GM12891 (cell line): ENCODE measurements around the gene KRT37.

ENCODE experiments used
- POLR2A ChIP-seq: IDR thresholded peaks from 2 replicates; pipeline ENCODE4 v1.6.1; 2011; ENCODE audit warnings: low read depth, low read length, control low read depth
- POLR2AphosphoS5 ChIP-seq: IDR thresholded peaks from 2 replicates; pipeline ENCODE4 v1.6.1; 2011; ENCODE audit warnings: low read depth, low read length, control low read depth
- TAF1 ChIP-seq: IDR thresholded peaks from 2 replicates; pipeline ENCODE4 v1.6.1; 2011; ENCODE audit warnings: low read depth, low read length, control low read depth

- TF ChIP-seq POLR2AphosphoS5 (no peak), POLR2A (no peak), TAF1 (no peak)
Observed at GRCh38 chr17:41396340-41396739, 28.0 kb downstream of the KRT37 start.
